Glomerular endothelial cell (primary cell): Measurements from ENCODE around the gene RND2. TPM values are rescaled to one million over a fixed set of nuclear protein-coding genes. Genes with fewer than 3 reads are reported as not detected.
"Not testable (repeated sequence)": the region's sequence is repeated elsewhere in the genome, so short reads cannot be mapped to it uniquely, and the experiment has no call there.

ENCODE experiments used
- DNase-seq: peaks from one replicate; pipeline ENCODE4 v3.0.0-alpha.2; 2011; ENCODE audit warnings: low read depth, low spot score; ENCODE audit errors: extremely low read depth
- total RNA-seq: library from RNA; depleted of rRNA; stranded (reverse); fragments of >200 nt; gene quantifications from 2 replicates; pipeline ENCODE4 v1.2.3, GENCODE V29; 2015

The RND2 gene
- total RNA-seq, 1 donor from 2014 or later = 0.18 TPM

- no peak for DNase-seq
These were observed 921 bp downstream of the RND2 start for GRCh38 chr17:43025766-43026537.

- no peak for DNase-seq
These were observed 1.6 kb downstream of the RND2 start for GRCh38 chr17:43026595-43026994.

GRCh38 chr17:43027091-43028032 is 2.3 kb downstream of the RND2 start:
- no peak for DNase-seq

- no peak for DNase-seq
These were observed 3.3 kb downstream of the RND2 start for GRCh38 chr17:43028221-43028861.

GRCh38 chr17:43030137-43030767 is 5.2 kb downstream of the RND2 start:
- no peak for DNase-seq

- no peak for DNase-seq
These were observed 6.6 kb downstream of the RND2 start for GRCh38 chr17:43031666-43032065.

- no peak for DNase-seq
These were observed 9.2 kb downstream of the RND2 start for GRCh38 chr17:43033948-43034881.

GRCh38 chr17:43034894-43035293 is 9.9 kb downstream of the RND2 start:
- DNase-seq = no peak

- DNase-seq = no peak
These were observed 14.6 kb downstream of the RND2 start for GRCh38 chr17:43039646-43040045.

GRCh38 chr17:43040655-43041054 is 15.6 kb downstream of the RND2 start:
- DNase-seq = no peak

GRCh38 chr17:43042025-43042628 is 17.1 kb downstream of the RND2 start:
- no peak for DNase-seq

- DNase-seq = no peak
These were observed 18.3 kb downstream of the RND2 start for GRCh38 chr17:43043307-43043706.

- no peak for DNase-seq
These were observed 19.0 kb downstream of the RND2 start for GRCh38 chr17:43044024-43044423.

GRCh38 chr17:43051969-43052368 is 26.9 kb downstream of the RND2 start:
- no peak for DNase-seq

GRCh38 chr17:43053008-43053407 is 28.0 kb downstream of the RND2 start:
- DNase-seq = not testable (repeated sequence)

- DNase-seq = no peak
These were observed 31.0 kb downstream of the RND2 start for GRCh38 chr17:43056051-43056450.

GRCh38 chr17:43062984-43063638 is 38.1 kb downstream of the RND2 start:
- no peak for DNase-seq

GRCh38 chr17:43068570-43069367 is 43.7 kb downstream of the RND2 start:
- DNase-seq = no peak
